Measurements from ENCODE around the gene IPO9. TPM values are rescaled to one million over a fixed set of nuclear protein-coding genes. Genes with fewer than 3 reads are reported as not detected.

Gene IPO9
- total and polyA plus RNA-seq, 2 of the 4 experiments (the other 2 are of a cell fraction): 14.0 to 23.4 TPM

- Histone ChIP-seq H3K23ac (ENCODE audit: low read depth, low read length) (no peak overlapping the region), H2AK5ac (ENCODE audit: low read depth, low read length) (no peak overlapping the region), H3K9ac (ENCODE audit: low read depth, low read length) (no peak overlapping the region), H2AFZ (replicated peaks; ENCODE audit: low read length, poor library complexity) (no peak overlapping the region), H3K9me3 (ENCODE audit: control insufficient read depth, insufficient read depth, low read length) (no peaks in the 10 kb centered on the region), H4K91ac (ENCODE audit: insufficient read depth, low read depth, low read length) (no peak overlapping the region), H4K8ac (ENCODE audit: low read depth in 2 of 2, low read length in 2 of 2) (peak overlapping the region in 1 of 2 experiments; percentile 5; a peak in 1 of 4 replicates), H3K9me1 (ENCODE audit: insufficient read depth, low read length) (peaks cover 23% of the 10 kb centered on the region), H4K5ac (ENCODE audit: low read depth, low read length) (no peak overlapping the region), H2BK15ac (ENCODE audit: low read depth, low read length) (no peak overlapping the region), H3K4ac (ENCODE audit: low read depth, low read length) (no peak overlapping the region), H3K79me1 (ENCODE audit: low read depth in 1 of 2, low read length in 2 of 2) (peaks cover 18 to 67% of the 10 kb centered on the region in 2 experiments), H3K27me3 (ENCODE audit: control insufficient read depth, insufficient read depth, low read length) (no peaks in the 10 kb centered on the region), H3K4me1 (ENCODE audit: control insufficient read depth, insufficient read depth, low read length) (peaks cover 11% of the 10 kb centered on the region), H3K56ac (ENCODE audit: extremely low read depth, insufficient read depth, low read length) (no peak overlapping the region), H3K18ac (ENCODE audit: low read depth, low read length) (no peak overlapping the region), H3K27ac (ENCODE audit: insufficient read depth, low read length) (no peak overlapping the region), H3K14ac (replicated peaks; ENCODE audit: low read depth, low read length) (0 out of 2 replicates have a peak overlapping the region, but pooled peaks have one; percentile 21), H3K4me2 (ENCODE audit: low read depth, low read length) (no peak overlapping the region), H3K4me3 (ENCODE audit: insufficient read depth, low read depth, low read length) (no peak overlapping the region), H2BK20ac (ENCODE audit: low read depth, low read length) (no peak overlapping the region), H4K20me1 (ENCODE audit: insufficient read depth, low read length) (peaks cover 6% of the 10 kb centered on the region; the same call in 1 of the 2 replicates), H2BK120ac (ENCODE audit: low read depth, low read length) (no peak overlapping the region), H2AK9ac (replicated peaks; ENCODE audit: low read depth, low read length, poor library complexity) (no peak overlapping the region), H2BK5ac (ENCODE audit: low read depth, low read length, poor library complexity, severe bottlenecking) (no peak overlapping the region), H3K36me3 (ENCODE audit: control insufficient read depth, insufficient read depth, low read length) (peaks cover 25% of the 10 kb centered on the region)
- intact Hi-C loops (cut with micrococcal nuclease) (no loop called here), in situ Hi-C loops (cut with MboI; ENCODE audit: low sequenced_read_pairs) (no loop called here), dilution Hi-C loops (cut with HindIII; ENCODE audit: low sequenced_read_pairs, unreplicated experiment) (no loop called here)
- ChIA-PET CTCF (interaction anchor here (0.6 kb wide), 1 partner anchor 24 kb away, joined by 3 read pairs; no protein-coding TSS in a partner anchor), POLR2A (ENCODE audit: unreplicated experiment) (no interaction called here)
- WGBS, 2 experiments (ENCODE audit: extremely low coverage in 2 of 2, insufficient read length in 1 of 2): 60 to 100% methylated on average over 1 of the region's 5 CpGs
- TF ChIP-seq, protein P1, sequence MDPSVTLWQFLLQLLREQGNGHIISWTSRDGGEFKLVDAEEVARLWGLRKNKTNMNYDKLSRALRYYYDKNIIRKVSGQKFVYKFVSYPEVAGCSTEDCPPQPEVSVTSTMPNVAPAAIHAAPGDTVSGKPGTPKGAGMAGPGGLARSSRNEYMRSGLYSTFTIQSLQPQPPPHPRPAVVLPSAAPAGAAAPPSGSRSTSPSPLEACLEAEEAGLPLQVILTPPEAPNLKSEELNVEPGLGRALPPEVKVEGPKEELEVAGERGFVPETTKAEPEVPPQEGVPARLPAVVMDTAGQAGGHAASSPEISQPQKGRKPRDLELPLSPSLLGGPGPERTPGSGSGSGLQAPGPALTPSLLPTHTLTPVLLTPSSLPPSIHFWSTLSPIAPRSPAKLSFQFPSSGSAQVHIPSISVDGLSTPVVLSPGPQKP (IDR thresholded peaks at IDR 0.05; ENCODE audit: borderline replicate concordance, low read depth, low read length): no peak
- no peak for TF ChIP-seq SMC3 (IDR thresholded peaks at IDR 0.05; ENCODE audit: low read depth, low read length)
- no peak for TF ChIP-seq RAD21 (IDR thresholded peaks at IDR 0.05; ENCODE audit: low read length)
- no peak for TF ChIP-seq RFX5 (IDR thresholded peaks at IDR 0.05; ENCODE audit: low read depth, low read length)
- TF ChIP-seq CHD1 (IDR thresholded peaks at IDR 0.05; ENCODE audit: low read depth, low read length): no peak
- no peak for TF ChIP-seq FOS (IDR thresholded peaks at IDR 0.05; ENCODE audit: low read depth, low read length)
- TF ChIP-seq MAZ (IDR thresholded peaks at IDR 0.05; ENCODE audit: borderline replicate concordance, low read depth, low read length): no peak
- no peak for TF ChIP-seq NFE2L2 (IDR thresholded peaks at IDR 0.05; ENCODE audit: low read depth, low read length)
- TF ChIP-seq MAFK (IDR thresholded peaks at IDR 0.05; ENCODE audit: low read depth, low read length): no peak
- TF ChIP-seq RCOR1 (IDR thresholded peaks at IDR 0.05; ENCODE audit: insufficient replicate concordance, low read length): no peak
- no peak for DNase-seq
- ATAC-seq (ENCODE audit: low read depth): no peak
- BruUV-seq (replicated peaks): no TSS peak
These were observed 101.8 kb downstream of the IPO9 start for GRCh38 chr1:201930803-201931202.
